Adipose tissue (tissue), 3 donors: Measurements from ENCODE around the gene THBS1. TPM values are rescaled to one million over a fixed set of nuclear protein-coding genes. Genes with fewer than 3 reads are reported as not detected.

ENCODE experiments used
- H3K27ac ChIP-seq: one replicate; pipeline ENCODE4 v1.5.1; 2013; ENCODE audit warnings: low read depth, low read length
- WGBS, 3 donors: extraction: QIAGEN DNeasy Blood & Tissue Kit; methylation state at CpG; one replicate each; pipeline ENCODE4 v1.1.7; 2013; 5-methylcytosine and 5-hydroxymethylcytosine counted together
- polyA plus RNA-seq, 3 donors: library from polyadenylated mRNA; stranded (reverse); fragments of 200-250 nt; gene quantifications; one replicate each; pipeline ENCODE4 v1.2.3, GENCODE V29; 2013
- donor health status: healthy with polysubstance abuse.
- donor health status: Bipolar disorder and iron deficiency.
- donor health status: healthy.

The THBS1 gene
- polyA plus RNA-seq, 3 donors: 44.6 to 868 (median 169) TPM

- H3K27ac ChIP-seq: no peak overlapping the region
- 79 to 87% (median 87%) methylated on average over 5 of the region's 5 CpGs for WGBS, 3 donors
Measured at GRCh38 chr15:39596358-39597051, 15.6 kb downstream of the THBS1 start.

GRCh38 chr15:39597336-39597735, 16.5 kb downstream of the THBS1 start:
- 92 to 97% (median 93%) methylated on average over 2 of the region's 2 CpGs for WGBS, 3 donors
- no peak overlapping the region for H3K27ac ChIP-seq

- WGBS, 3 donors: 87 to 92% (median 88%) methylated on average over 6 of the region's 6 CpGs
- H3K27ac ChIP-seq: no peak overlapping the region
Measured at GRCh38 chr15:39597751-39598185, 16.9 kb downstream of the THBS1 start.

GRCh38 chr15:39598186-39598850, 17.4 kb downstream of the THBS1 start:
- WGBS, 3 donors: 53 to 68% (median 57%) methylated on average over 3 of the region's 3 CpGs
- no peak overlapping the region for H3K27ac ChIP-seq

GRCh38 chr15:39598958-39599845, 18.3 kb downstream of the THBS1 start:
- no peak overlapping the region for H3K27ac ChIP-seq
- 85 to 89% (median 86%) methylated on average over 12 of the region's 12 CpGs for WGBS, 3 donors

GRCh38 chr15:39599871-39600270, 19.0 kb downstream of the THBS1 start:
- H3K27ac ChIP-seq: no peak overlapping the region
- 96 to 97% (median 96%) methylated on average over 2 of the region's 2 CpGs for WGBS, 3 donors

- WGBS, 3 donors: 93% methylated on average over 5 of the region's 5 CpGs
- H3K27ac ChIP-seq: no peak overlapping the region
Measured at GRCh38 chr15:39602143-39602542, 21.3 kb downstream of the THBS1 start.

GRCh38 chr15:39605146-39605545, 24.3 kb downstream of the THBS1 start:
- no peak overlapping the region for H3K27ac ChIP-seq
- WGBS, 3 donors: 84 to 93% (median 85%) methylated on average over 1 of the region's 1 CpG

GRCh38 chr15:39608185-39609139, 27.6 kb downstream of the THBS1 start:
- WGBS, 3 donors: 78 to 92% (median 91%) methylated on average over 2 of the region's 2 CpGs

GRCh38 chr15:39609166-39609916, 28.5 kb downstream of the THBS1 start:
- H3K27ac ChIP-seq: no peak overlapping the region
- 75 to 91% (median 89%) methylated on average over 4 of the region's 4 CpGs for WGBS, 3 donors

More at GRCh38 chr15:39608185-39609139, 27.6 kb downstream of the THBS1 start:
- H3K27ac ChIP-seq: no peak overlapping the region

- H3K27ac ChIP-seq: no peak overlapping the region
Measured at GRCh38 chr15:39610665-39611064, 29.8 kb downstream of the THBS1 start.

- H3K27ac ChIP-seq: no peak overlapping the region
Measured at GRCh38 chr15:39613271-39613670, 32.4 kb downstream of the THBS1 start.

- 65 to 100% (median 82%) methylated on average over 2 of the region's 2 CpGs for WGBS, 3 donors
- no peak overlapping the region for H3K27ac ChIP-seq
Measured at GRCh38 chr15:39613861-39614260, 33.0 kb downstream of the THBS1 start.

GRCh38 chr15:39616731-39617455, 36.0 kb downstream of the THBS1 start:
- no peak overlapping the region for H3K27ac ChIP-seq
- WGBS, 3 donors: 82 to 85% (median 82%) methylated on average over 6 of the region's 6 CpGs

- WGBS, 3 donors: 70 to 82% (median 74%) methylated on average over 3 of the region's 3 CpGs
- no peak overlapping the region for H3K27ac ChIP-seq
Measured at GRCh38 chr15:39618063-39618823, 37.4 kb downstream of the THBS1 start.

GRCh38 chr15:39621210-39621609, 40.3 kb downstream of the THBS1 start:
- 75 to 80% (median 77%) methylated on average over 1 of the region's 1 CpG for WGBS, 3 donors
- H3K27ac ChIP-seq: no peak overlapping the region
